Endodermal cell (in vitro differentiated cells): ENCODE measurements around the gene BTBD16. TPM values are rescaled to one million over a fixed set of nuclear protein-coding genes. Genes with fewer than 3 reads are reported as not detected.

Experiments
- DNase-seq: peaks from one replicate; pipeline ENCODE4 v3.0.0-alpha.2; 2017
- H3K27ac ChIP-seq: 2 replicates; pipeline ENCODE4 v1.5.1; 2013; ENCODE audit warnings: mild to moderate bottlenecking, low read depth, low read length, moderate library complexity
- H3K27me3 ChIP-seq: 2 replicates; pipeline ENCODE4 v1.6.1; 2013; ENCODE audit warnings: mild to moderate bottlenecking, low read length, moderate library complexity; ENCODE audit not compliant: insufficient read depth, control insufficient read depth, poor library complexity, severe bottlenecking
- H3K36me3 ChIP-seq: 2 replicates; pipeline ENCODE4 v1.7.0; 2013; ENCODE audit warnings: mild to moderate bottlenecking, low read length, moderate library complexity; ENCODE audit not compliant: control insufficient read depth, insufficient read depth
- H3K4me1 ChIP-seq: one replicate; pipeline ENCODE4 v1.7.0; 2013; ENCODE audit warnings: low read length; ENCODE audit not compliant: control insufficient read depth, insufficient read depth
- H3K4me3 ChIP-seq: 2 replicates; pipeline ENCODE4 v1.5.1; 2013; ENCODE audit warnings: mild to moderate bottlenecking, low read length, moderate library complexity
- H3K9ac ChIP-seq: 2 replicates; pipeline ENCODE4 v1.6.1; 2013; ENCODE audit warnings: mild to moderate bottlenecking, low read length, moderate library complexity; ENCODE audit not compliant: poor library complexity, severe bottlenecking; ENCODE audit errors: extremely low read depth
- H3K9me3 ChIP-seq: 2 replicates; pipeline ENCODE4 v1.6.1; 2013; ENCODE audit warnings: mild to moderate bottlenecking, low read length, moderate library complexity; ENCODE audit not compliant: control insufficient read depth
- H3K27ac Mint-ChIP-seq: 2 replicates; pipeline ENCODE4 v1.8.0; 2020; ENCODE audit warnings: mixed read lengths
- H3K27me3 Mint-ChIP-seq: 2 replicates; pipeline ENCODE4 v1.8.0; 2021; ENCODE audit warnings: mild to moderate bottlenecking, mixed read lengths; ENCODE audit not compliant: insufficient read depth
- H3K36me3 Mint-ChIP-seq: 2 replicates; pipeline ENCODE4 v1.8.0; 2020; ENCODE audit warnings: low read depth, mixed read lengths
- H3K4me1 Mint-ChIP-seq: 2 replicates; pipeline ENCODE4 v1.8.0; 2020; ENCODE audit warnings: mixed read lengths
- H3K4me3 Mint-ChIP-seq: 2 replicates; pipeline ENCODE4 v1.8.0; 2020; ENCODE audit warnings: mild to moderate bottlenecking, moderate library complexity, mixed read lengths
- H3K9me3 Mint-ChIP-seq: 2 replicates; pipeline ENCODE4 v1.8.0; 2020; ENCODE audit warnings: mild to moderate bottlenecking, mixed read lengths
- CTCF ChIP-seq: fragments of 200-600 bp; sonication (generic); conservative IDR thresholded peaks from 2 replicates; pipeline ENCODE4 v1.5.0; 2021; ENCODE audit warnings: antibody characterized with exemption, mild to moderate bottlenecking
- WGBS, 2 experiments: methylation state at CpG; one replicate each; pipeline versions ENCODE4 v1.1.5 to v1.1.7; 2013; ENCODE audit warnings: missing lambda C conversion rate in 2 of 2, mixed read lengths in 1 of 2; ENCODE audit not compliant: insufficient coverage in 1 of 2, insufficient read length in 1 of 2; 5-methylcytosine and 5-hydroxymethylcytosine counted together
- total RNA-seq, 2 donors: library from RNA; stranded (reverse); fragmentation: NEBNext Ultra II Directional in 1 of 2; extraction: Animal tissue kit (Norgen Biotek cat#: 25700) in 1 of 2; gene quantifications; 2 replicates in 1 of 2; 3 replicates in 1 of 2; pipeline ENCODE4 v1.2.1, GENCODE V29; 2021

BTBD16 gene
- total RNA-seq, 2 donors from 2014 or later = not detected

DNA sequence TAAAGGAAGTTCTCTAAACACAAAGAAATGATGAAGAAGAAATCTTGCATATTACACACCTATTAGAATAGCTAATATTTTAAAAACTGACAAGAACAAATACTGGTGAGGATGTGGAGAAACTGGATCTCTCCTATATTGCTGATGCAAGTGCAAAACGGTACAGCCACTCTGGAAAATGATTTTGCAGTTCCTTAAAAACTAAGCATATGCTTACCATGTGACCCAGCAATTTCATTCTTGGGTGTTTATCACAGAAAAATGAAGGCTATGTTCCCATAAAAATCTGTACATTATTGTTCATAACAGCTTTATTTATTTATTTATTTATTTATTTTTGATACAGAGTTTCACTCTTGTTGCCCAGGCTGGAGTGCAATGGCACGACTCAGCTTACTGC is 88.5 kb downstream of the BTBD16 start:
- peaks cover 9% of the 10 kb centered on the region for H3K9me3 Mint-ChIP-seq

GRCh38 chr10:122361046-122361445 is 90.0 kb downstream of the BTBD16 start:
- Mint-ChIP-seq H3K27ac (no peak overlapping the region), H3K36me3 (no peaks in the 10 kb centered on the region), H3K27me3 (peaks cover 2% of the 10 kb centered on the region), H3K9me3 (peaks cover 9% of the 10 kb centered on the region), H3K4me1 (no peaks in the 10 kb centered on the region), H3K4me3 (no peak overlapping the region)
- H3K27ac ChIP-seq = no peak overlapping the region
- H3K4me3 ChIP-seq = no peak overlapping the region
- no peaks in the 10 kb centered on the region for H3K4me1 ChIP-seq
- WGBS, 2 experiments = 80 to 88% methylated on average over 1 of the region's 1 CpG
- DNase-seq = no peak
- H3K9ac ChIP-seq = no peak overlapping the region
- peaks cover 5% of the 10 kb centered on the region for H3K9me3 ChIP-seq
- TF ChIP-seq CTCF = no peak
- no peaks in the 10 kb centered on the region for H3K27me3 ChIP-seq
- H3K36me3 ChIP-seq = no peaks in the 10 kb centered on the region

More for the DNA sequence above, 88.5 kb downstream of the BTBD16 start:
- no peaks in the 10 kb centered on the region for H3K27me3 ChIP-seq
- Mint-ChIP-seq H3K4me1 (no peaks in the 10 kb centered on the region), H3K27me3 (peaks cover 2% of the 10 kb centered on the region), H3K27ac (no peak overlapping the region), H3K4me3 (no peak overlapping the region), H3K36me3 (no peaks in the 10 kb centered on the region)
- no peak overlapping the region for H3K9ac ChIP-seq
- TF ChIP-seq CTCF = no peak
- no peak overlapping the region for H3K4me3 ChIP-seq
- no peak for DNase-seq
- H3K36me3 ChIP-seq = no peaks in the 10 kb centered on the region
- 88 to 100% methylated on average over 2 of the region's 2 CpGs for WGBS, 2 experiments
- no peak overlapping the region for H3K27ac ChIP-seq
- no peaks in the 10 kb centered on the region for H3K4me1 ChIP-seq
- H3K9me3 ChIP-seq = peaks cover 5% of the 10 kb centered on the region

DNA sequence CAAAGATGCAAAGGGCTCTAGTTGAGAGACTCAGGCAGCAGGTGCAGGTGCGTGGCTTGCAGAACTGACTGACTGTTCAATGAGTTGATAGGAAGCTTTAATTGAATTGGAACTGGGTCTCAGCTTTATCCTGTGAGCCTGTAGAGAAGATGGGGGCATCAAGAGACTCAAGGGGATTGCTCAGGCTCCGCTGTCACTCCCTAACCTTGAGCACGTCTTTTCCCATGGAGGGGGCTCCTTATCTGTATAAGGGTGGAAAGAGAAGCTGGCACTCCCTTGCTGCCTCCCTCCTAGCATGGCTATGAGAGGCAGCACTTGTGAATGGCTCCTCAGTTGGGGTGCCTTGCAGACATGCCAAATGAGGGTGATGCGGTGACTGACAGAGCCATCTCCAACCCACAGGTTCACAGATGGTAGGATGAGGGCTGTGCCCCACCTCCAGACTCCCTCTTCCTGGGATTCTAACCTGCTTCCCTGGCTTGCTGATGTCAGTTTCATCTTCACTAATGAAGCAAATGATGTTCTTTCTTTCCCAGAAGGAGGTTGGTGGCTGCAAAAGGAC is 91.0 kb downstream of the BTBD16 start:
- Histone ChIP-seq H3K36me3 (no peaks in the 10 kb centered on the region), H3K9ac (no peak overlapping the region), H3K9me3 (peaks cover 5% of the 10 kb centered on the region), H3K27ac (no peak overlapping the region), H3K4me3 (no peak overlapping the region), H3K4me1 (no peaks in the 10 kb centered on the region), H3K27me3 (no peaks in the 10 kb centered on the region)
- no peak for DNase-seq
- Mint-ChIP-seq H3K27ac (no peak overlapping the region), H3K4me3 (no peak overlapping the region), H3K36me3 (no peaks in the 10 kb centered on the region), H3K4me1 (no peaks in the 10 kb centered on the region), H3K9me3 (peaks cover 9% of the 10 kb centered on the region), H3K27me3 (peaks cover 2% of the 10 kb centered on the region)
- 94 to 100% methylated on average over 2 to 4 of the region's 4 CpGs for WGBS, 2 experiments
- TF ChIP-seq CTCF = no peak
